GM12891 (cell line): ENCODE data around the gene ACSF3.

Experiments used
- POLR2A ChIP-seq: IDR thresholded peaks from 2 replicates; pipeline ENCODE4 v1.6.1; 2011; ENCODE audit warnings: low read depth, low read length, control low read depth
- SPI1 ChIP-seq: IDR thresholded peaks from 2 replicates; pipeline ENCODE4 v1.6.1; 2011; ENCODE audit warnings: low read depth, low read length, control low read depth

GRCh38 chr16:89176717-89177116, 83.1 kb downstream of the ACSF3 start:
- no peak for TF ChIP-seq POLR2A
- no peak for TF ChIP-seq SPI1
